Retinal pigment epithelial cell (primary cell): Measurements from ENCODE around the gene TBC1D5.

Experiments
- DNase-seq: peaks from one replicate; pipeline ENCODE4 v3.0.0-alpha.2; 2010; ENCODE audit warnings: low read depth
- H3K4me3 ChIP-seq: 2 replicates; pipeline ENCODE4 v1.5.1; 2011; ENCODE audit warnings: mild to moderate bottlenecking, low read length, control low read depth, moderate library complexity
- TF ChIP-seq, protein P1 (sequence below): conservative IDR thresholded peaks from 2 replicates; pipeline ENCODE4 v1.5.1; 2011; ENCODE audit warnings: low read depth, low read length, control low read depth, inconsistent platforms

Gene TBC1D5

DNA sequence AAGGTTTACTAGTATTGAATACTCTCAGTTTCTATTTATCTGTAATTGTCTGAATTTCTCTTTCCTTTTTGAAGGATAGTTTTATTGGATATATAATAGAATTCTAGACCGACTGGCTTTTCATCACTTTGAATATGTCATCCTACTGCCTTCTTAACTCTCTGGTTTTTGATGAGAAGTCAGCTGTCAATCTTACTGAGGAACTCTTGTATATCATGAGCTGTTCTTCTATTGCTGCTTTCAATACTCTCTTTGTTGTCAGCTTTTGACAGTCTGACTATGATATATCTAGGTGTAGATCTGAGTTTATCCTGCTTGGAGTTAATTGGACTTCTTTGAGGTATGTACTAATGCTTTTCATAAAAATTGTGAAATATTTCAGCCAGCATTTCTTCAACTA lies 523.8 kb downstream of the TBC1D5 start:
- TF ChIP-seq, protein P1, sequence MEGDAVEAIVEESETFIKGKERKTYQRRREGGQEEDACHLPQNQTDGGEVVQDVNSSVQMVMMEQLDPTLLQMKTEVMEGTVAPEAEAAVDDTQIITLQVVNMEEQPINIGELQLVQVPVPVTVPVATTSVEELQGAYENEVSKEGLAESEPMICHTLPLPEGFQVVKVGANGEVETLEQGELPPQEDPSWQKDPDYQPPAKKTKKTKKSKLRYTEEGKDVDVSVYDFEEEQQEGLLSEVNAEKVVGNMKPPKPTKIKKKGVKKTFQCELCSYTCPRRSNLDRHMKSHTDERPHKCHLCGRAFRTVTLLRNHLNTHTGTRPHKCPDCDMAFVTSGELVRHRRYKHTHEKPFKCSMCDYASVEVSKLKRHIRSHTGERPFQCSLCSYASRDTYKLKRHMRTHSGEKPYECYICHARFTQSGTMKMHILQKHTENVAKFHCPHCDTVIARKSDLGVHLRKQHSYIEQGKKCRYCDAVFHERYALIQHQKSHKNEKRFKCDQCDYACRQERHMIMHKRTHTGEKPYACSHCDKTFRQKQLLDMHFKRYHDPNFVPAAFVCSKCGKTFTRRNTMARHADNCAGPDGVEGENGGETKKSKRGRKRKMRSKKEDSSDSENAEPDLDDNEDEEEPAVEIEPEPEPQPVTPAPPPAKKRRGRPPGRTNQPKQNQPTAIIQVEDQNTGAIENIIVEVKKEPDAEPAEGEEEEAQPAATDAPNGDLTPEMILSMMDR = no peak
- DNase-seq = no peak
- H3K4me3 ChIP-seq = no peak overlapping the region

GRCh38 chr3:17217588-17217987 lies 524.8 kb downstream of the TBC1D5 start:
- TF ChIP-seq, protein P1 = no peak
- no peak overlapping the region for H3K4me3 ChIP-seq
- DNase-seq = no peak

GRCh38 chr3:17213102-17213501 lies 529.3 kb downstream of the TBC1D5 start:
- H3K4me3 ChIP-seq = no peak overlapping the region
- DNase-seq = no peak
- TF ChIP-seq, protein P1 = no peak

GRCh38 chr3:17207979-17208378 lies 534.5 kb downstream of the TBC1D5 start:
- no peak for DNase-seq
- H3K4me3 ChIP-seq = no peak overlapping the region
- TF ChIP-seq, protein P1 = no peak

GRCh38 chr3:17207019-17207418 lies 535.4 kb downstream of the TBC1D5 start:
- TF ChIP-seq, protein P1 = no peak
- no peak overlapping the region for H3K4me3 ChIP-seq
- no peak for DNase-seq

GRCh38 chr3:17204049-17204650 lies 538.3 kb downstream of the TBC1D5 start:
- no peak for DNase-seq
- H3K4me3 ChIP-seq = no peak overlapping the region
- TF ChIP-seq, protein P1 = no peak

DNA sequence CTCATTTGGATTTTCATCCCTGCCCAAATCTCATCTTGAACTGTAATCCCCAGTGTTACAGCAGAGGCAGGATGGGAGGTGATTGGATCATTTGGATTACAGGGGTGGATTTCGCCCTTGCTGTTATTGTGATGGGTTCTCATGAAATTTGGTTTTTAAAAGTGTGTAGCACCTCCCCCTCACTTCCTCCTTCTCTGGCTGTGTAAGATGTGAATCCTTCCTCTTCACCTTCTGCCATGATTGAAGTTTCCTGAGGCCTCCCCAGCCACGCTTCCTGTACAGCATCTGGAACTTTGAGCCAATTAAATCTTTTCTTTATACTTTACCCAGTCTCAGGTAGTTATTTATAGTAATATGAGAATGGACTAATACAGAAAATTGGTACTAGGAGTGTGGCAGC lies 540.9 kb downstream of the TBC1D5 start:
- no peak for DNase-seq
- H3K4me3 ChIP-seq = no peak overlapping the region
- TF ChIP-seq, protein P1 = no peak
